DND-41 (cell line): ENCODE results near the gene EXT2.

Experiments used
- EZH2 ChIP-seq: IDR thresholded peaks from 3 replicates; pipeline ENCODE4 v1.6.1; 2012; ENCODE audit warnings: borderline replicate concordance, low read depth, mild to moderate bottlenecking, moderate library complexity, low read length, inconsistent platforms; ENCODE audit not compliant: severe bottlenecking
- TF ChIP-seq, protein P1 (sequence below): IDR thresholded peaks from 2 replicates; pipeline ENCODE4 v1.5.1; 2012; ENCODE audit warnings: borderline replicate concordance, low read length, moderate library complexity, mild to moderate bottlenecking; ENCODE audit not compliant: poor library complexity, severe bottlenecking; ENCODE audit errors: extremely low read depth

DNA sequence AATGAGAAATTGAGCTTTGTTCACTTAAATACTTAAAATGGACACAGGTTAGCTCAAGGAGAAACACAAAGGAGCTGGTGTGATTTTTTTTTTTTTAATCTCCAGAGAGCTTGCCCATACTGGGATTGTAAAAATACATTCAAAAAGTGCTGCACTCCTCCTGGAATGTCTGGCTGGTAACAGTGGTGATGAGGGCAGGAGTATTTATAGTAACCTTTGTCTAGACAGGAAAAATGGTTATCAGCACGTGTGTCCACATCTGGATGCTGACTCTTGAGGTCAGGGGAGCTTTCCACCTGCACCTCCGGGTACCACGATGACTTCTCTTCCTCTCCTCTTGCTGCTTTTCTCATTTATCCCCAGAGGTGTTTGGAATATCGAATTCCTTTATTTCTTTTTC is 30.1 kb downstream of the EXT2 start:
- no peak for TF ChIP-seq EZH2
- TF ChIP-seq, protein P1, sequence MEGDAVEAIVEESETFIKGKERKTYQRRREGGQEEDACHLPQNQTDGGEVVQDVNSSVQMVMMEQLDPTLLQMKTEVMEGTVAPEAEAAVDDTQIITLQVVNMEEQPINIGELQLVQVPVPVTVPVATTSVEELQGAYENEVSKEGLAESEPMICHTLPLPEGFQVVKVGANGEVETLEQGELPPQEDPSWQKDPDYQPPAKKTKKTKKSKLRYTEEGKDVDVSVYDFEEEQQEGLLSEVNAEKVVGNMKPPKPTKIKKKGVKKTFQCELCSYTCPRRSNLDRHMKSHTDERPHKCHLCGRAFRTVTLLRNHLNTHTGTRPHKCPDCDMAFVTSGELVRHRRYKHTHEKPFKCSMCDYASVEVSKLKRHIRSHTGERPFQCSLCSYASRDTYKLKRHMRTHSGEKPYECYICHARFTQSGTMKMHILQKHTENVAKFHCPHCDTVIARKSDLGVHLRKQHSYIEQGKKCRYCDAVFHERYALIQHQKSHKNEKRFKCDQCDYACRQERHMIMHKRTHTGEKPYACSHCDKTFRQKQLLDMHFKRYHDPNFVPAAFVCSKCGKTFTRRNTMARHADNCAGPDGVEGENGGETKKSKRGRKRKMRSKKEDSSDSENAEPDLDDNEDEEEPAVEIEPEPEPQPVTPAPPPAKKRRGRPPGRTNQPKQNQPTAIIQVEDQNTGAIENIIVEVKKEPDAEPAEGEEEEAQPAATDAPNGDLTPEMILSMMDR: no peak
